HepG2 (cell line): ENCODE measurements around the gene BIRC7. TPM values are rescaled to one million over a fixed set of nuclear protein-coding genes. Genes with fewer than 3 reads are reported as not detected.

Experiments used
- ATF7-NPFF ChIP-seq: sonication (generic); formaldehyde crosslinking; IDR thresholded peaks from 2 replicates; pipeline ENCODE4 v1.8.1; 2023; ENCODE audit warnings: mild to moderate bottlenecking, low read depth, missing genetic modification reagents, moderate library complexity
- CREB1 ChIP-seq, 2 experiments: fragments of 450-650 bp in 1 of 2; IDR thresholded peaks; 2 replicates each; pipeline ENCODE4 v1.6.1; 2016 to 2017; ENCODE audit warnings: control low read depth in 1 of 2, mild to moderate bottlenecking in 1 of 2, missing compliant biosample characterization in 1 of 2, missing genetic modification characterization in 1 of 2
- DZIP1 ChIP-seq: sonication (generic); formaldehyde crosslinking; IDR thresholded peaks from 2 replicates; pipeline ENCODE4 v1.5.0; 2020; ENCODE audit warnings: mild to moderate bottlenecking, missing genetic modification reagents
- EHMT2 ChIP-seq: fragments of 200-600 bp; sonication (generic); IDR thresholded peaks from 2 replicates; pipeline ENCODE4 v1.7.0; 2017; ENCODE audit warnings: antibody characterized with exemption, low read depth, low read length, borderline replicate concordance
- HHEX ChIP-seq: IDR thresholded peaks from 2 replicates; pipeline ENCODE4 v1.6.1; 2016; ENCODE audit warnings: control low read depth
- HNF4A ChIP-seq: sonication (generic); formaldehyde crosslinking; IDR thresholded peaks from 2 replicates; pipeline ENCODE4 v1.4.0; 2020; ENCODE audit warnings: missing genetic modification reagents
- NFRKB ChIP-seq: fragments of 450-650 bp; IDR thresholded peaks from 2 replicates; pipeline ENCODE4 v1.6.1; 2017
- PLSCR1 ChIP-seq: sonication (generic); formaldehyde crosslinking; IDR thresholded peaks from 2 replicates; pipeline ENCODE4 v1.5.0; 2020; ENCODE audit warnings: missing genetic modification reagents, mild to moderate bottlenecking, borderline replicate concordance
- RORA ChIP-seq: sonication (generic); formaldehyde crosslinking; IDR thresholded peaks from 2 replicates; pipeline ENCODE4 v1.5.0; 2020; ENCODE audit warnings: mild to moderate bottlenecking, missing genetic modification reagents, moderate library complexity
- SUZ12 ChIP-seq: fragments of 150-350 bp; IDR thresholded peaks from 2 replicates; pipeline ENCODE4 v1.6.1; 2014; ENCODE audit warnings: low read depth, low read length
- TEF ChIP-seq: sonication (generic); formaldehyde crosslinking; IDR thresholded peaks from 2 replicates; pipeline ENCODE4 v1.5.0; 2020; ENCODE audit warnings: missing genetic modification reagents
- THAP7 ChIP-seq: sonication (generic); formaldehyde crosslinking; IDR thresholded peaks from 2 replicates; pipeline ENCODE4 v1.8.1; 2023; ENCODE audit warnings: mild to moderate bottlenecking, missing genetic modification reagents
- ZBED4 ChIP-seq: sonication (generic); formaldehyde crosslinking; IDR thresholded peaks from 2 replicates; pipeline ENCODE4 v1.4.0; 2020; ENCODE audit warnings: missing genetic modification reagents, borderline replicate concordance
- ZNF138 ChIP-seq: sonication (generic); formaldehyde crosslinking; IDR thresholded peaks from 2 replicates; pipeline ENCODE4 v1.5.0; 2020; ENCODE audit warnings: mild to moderate bottlenecking, low read depth, missing genetic modification reagents
- ZNF468 ChIP-seq: sonication (generic); formaldehyde crosslinking; IDR thresholded peaks from 2 replicates; pipeline ENCODE4 v1.8.0; 2022; ENCODE audit warnings: mild to moderate bottlenecking, moderate library complexity, missing genetic modification reagents
- ZNF503 ChIP-seq: sonication (generic); formaldehyde crosslinking; IDR thresholded peaks from 2 replicates; pipeline ENCODE4 v1.4.0; 2020; ENCODE audit warnings: missing genetic modification reagents
- polyA plus RNA-seq, 8 experiments: library from polyadenylated mRNA; depleted of rRNA in 3 of 8; stranded (reverse) in 7 of 8; unstranded in 1 of 8; fragments of >200 nt; fragmentation: Illumina TruSeq in 4 of 8; extraction: Trizol in 4 of 8; gene quantifications; 2 replicates each; pipeline versions ENCODE4 v1.2.1 to v1.2.3, GENCODE V29; 2011 to 2016; ENCODE audit warnings: low read depth in 4 of 8, missing spikeins in 1 of 8, mixed read lengths in 1 of 8; ENCODE audit not compliant: insufficient read depth in 1 of 8
- total RNA-seq, 5 experiments: library from RNA; depleted of rRNA; stranded (reverse); fragments of >200 nt; fragmentation: Illumina TruSeq; extraction: Trizol; gene quantifications; 2 replicates each; pipeline ENCODE4 v1.2.3, GENCODE V29; 2016; ENCODE audit warnings: low read depth in 1 of 5
- TF ChIP-seq, protein P1 (sequence below): IDR thresholded peaks from 2 replicates; pipeline ENCODE4 v1.6.1; 2012; ENCODE audit warnings: inconsistent platforms

Gene BIRC7
- total and polyA plus RNA-seq, 2 of the 13 experiments (the other 11 are each of a cell fraction or from before 2014, with no cell fraction given), result 0.27 to 5.1 TPM

DNA sequence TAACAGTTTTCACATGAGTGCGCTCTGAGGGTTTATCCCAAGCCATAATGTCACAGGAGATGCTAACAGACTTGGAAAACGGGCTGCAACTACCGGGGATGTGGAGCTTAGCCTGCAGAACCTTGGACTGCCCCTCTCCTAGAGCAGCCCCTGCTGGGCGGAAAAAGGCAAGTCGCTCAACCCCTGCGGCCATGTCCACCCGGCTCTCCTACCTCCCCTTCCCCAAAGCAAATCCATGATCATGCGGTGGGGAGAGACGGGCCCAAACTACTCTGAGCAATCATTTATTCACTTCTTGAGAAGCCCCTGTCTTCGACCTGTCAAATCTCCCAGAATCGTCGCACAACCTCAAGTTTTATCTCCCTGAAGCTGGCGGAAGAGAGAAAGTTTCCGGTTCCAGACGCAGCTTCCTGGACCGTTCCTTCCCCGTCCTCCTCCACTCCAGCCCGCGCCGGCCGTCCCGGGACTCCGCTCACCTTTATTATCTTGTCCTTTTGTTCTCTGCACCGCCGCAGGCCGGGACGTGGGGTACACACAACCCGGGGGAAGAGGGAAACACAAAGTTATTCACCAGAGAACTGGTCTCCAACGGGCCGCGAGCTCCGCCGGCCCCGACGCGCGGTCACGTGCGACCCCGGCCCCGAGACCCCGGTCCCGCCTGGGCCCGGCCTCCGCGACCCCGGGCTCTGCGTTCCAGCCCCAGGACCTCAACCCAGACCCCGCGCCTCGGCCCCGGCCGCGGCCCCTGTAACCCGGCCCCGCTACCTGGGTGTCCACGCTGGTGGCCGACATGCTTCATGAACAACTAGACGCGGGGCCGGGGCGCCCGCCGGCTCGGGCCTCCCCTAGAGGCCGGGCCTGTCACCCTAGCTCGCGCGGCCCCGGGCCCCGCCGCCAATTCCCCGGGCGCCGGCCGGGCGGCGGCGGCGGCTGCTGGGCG is 20.3 kb upstream of the BIRC7 start (continued):
- TF ChIP-seq ZBED4, result no peak
- 0 out of 2 replicates have a peak, but pooled peaks have one; percentile 20 for TF ChIP-seq DZIP1
- no peak for TF ChIP-seq CREB1 (IDR thresholded peaks at IDR 0.05)
- TF ChIP-seq CREB1 (CRISPR knock-in tag; IDR thresholded peaks at IDR 0.05), result no peak
- TF ChIP-seq PLSCR1 (CRISPR knock-in tag), result no peak
- TF ChIP-seq EHMT2, result no peak
- TF ChIP-seq ZNF138 (CRISPR knock-in tag), result 0 out of 2 replicates have a peak, but pooled peaks have one; percentile 13
- TF ChIP-seq, protein P1, sequence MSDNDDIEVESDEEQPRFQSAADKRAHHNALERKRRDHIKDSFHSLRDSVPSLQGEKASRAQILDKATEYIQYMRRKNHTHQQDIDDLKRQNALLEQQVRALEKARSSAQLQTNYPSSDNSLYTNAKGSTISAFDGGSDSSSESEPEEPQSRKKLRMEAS, result no peak
- TF ChIP-seq SUZ12, result no peak
- no peak for TF ChIP-seq ATF7-NPFF (CRISPR knock-in tag)
- no peak; the same call in 1 of the 2 replicates for TF ChIP-seq ZNF468 (CRISPR knock-in tag)
- TF ChIP-seq NFRKB, result no peak
- TF ChIP-seq ZNF503 (CRISPR knock-in tag), result no peak
- TF ChIP-seq TEF (CRISPR knock-in tag), result no peak
- no peak for TF ChIP-seq RORA (CRISPR knock-in tag)
- TF ChIP-seq HHEX (CRISPR knock-in tag), result no peak
- peak; percentile 50 for TF ChIP-seq HNF4A
- no peak for TF ChIP-seq THAP7 (CRISPR knock-in tag)
